ENCODE measurements around the gene MAPK14.
A peak's percentile ranks its signal among the peaks of the same experiment; 100 is the strongest.
"Not testable (repeated sequence)": the region's sequence is repeated elsewhere in the genome, so short reads cannot be mapped to it uniquely, and the experiment has no call there.

MAPK14 gene

DNA sequence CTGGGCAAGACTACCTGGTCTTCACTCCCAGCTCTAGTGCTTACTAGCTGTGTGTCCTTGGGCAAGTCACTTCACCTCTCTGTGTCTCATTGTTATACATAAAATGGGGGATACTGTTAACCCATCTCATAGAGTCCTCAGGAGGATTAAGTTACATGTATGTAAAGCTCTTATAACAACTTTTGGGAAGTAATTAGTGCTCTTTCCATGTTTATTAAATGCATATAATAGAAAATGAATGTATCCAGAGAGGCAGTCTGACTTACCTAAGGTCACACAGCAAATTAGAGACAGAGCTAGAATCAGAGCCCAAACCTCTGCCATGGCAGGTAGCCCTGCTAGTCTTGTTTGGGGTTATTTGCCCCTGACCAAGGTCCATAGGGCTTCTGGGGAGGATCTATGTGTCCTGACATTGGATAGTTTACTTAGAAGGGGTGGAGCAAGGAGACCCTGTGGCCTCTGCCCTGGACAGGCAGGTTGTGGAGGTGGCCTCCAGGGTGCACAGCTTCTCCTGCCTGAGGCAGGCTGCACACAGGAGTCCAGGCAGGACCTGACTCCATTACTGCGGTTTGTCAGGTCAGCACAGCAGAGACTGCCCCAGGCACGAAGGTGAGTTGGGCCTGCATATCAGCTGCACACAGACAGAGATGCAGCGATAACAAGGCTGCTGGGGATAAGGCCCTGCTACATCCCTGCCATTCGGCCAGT, 94.3 kb downstream of the MAPK14 start:
- no peak overlapping the region for H3K9ac ChIP-seq (ENCODE audit: low read length)
- H2AFZ ChIP-seq (ENCODE audit: low read length), result no peak overlapping the region
- H3K36me3 ChIP-seq (ENCODE audit: insufficient read depth, low read length), result no peaks in the 10 kb centered on the region
- peaks cover 33% of the 10 kb centered on the region for H3K4me1 ChIP-seq (ENCODE audit: insufficient read depth, low read length, severe bottlenecking)
- H4K20me1 ChIP-seq (ENCODE audit: insufficient read depth, low read length), result no peaks in the 10 kb centered on the region
- H3K27me3 ChIP-seq (ENCODE audit: insufficient read depth, low read length), result no peaks in the 10 kb centered on the region
- TF ChIP-seq EZH2 (IDR thresholded peaks at IDR 0.05; ENCODE audit: borderline replicate concordance, low read length) (no peak), CTCF (IDR thresholded peaks at IDR 0.05; ENCODE audit: low read length) (no peak)
- no peak overlapping the region for H3K27ac ChIP-seq (ENCODE audit: low read depth, low read length, poor library complexity, severe bottlenecking)
- H3F3A ChIP-seq (ENCODE audit: insufficient read depth, low read length), result no peaks in the 10 kb centered on the region
- no peak overlapping the region for H3K4me2 ChIP-seq (ENCODE audit: low read length)
- no peaks in the 10 kb centered on the region for H3K79me2 ChIP-seq (ENCODE audit: insufficient read depth, low read length)
- H3K4me3 ChIP-seq (ENCODE audit: low read depth, low read length, poor library complexity, severe bottlenecking), result no peak overlapping the region
- no peaks in the 10 kb centered on the region for H3K9me2 ChIP-seq (ENCODE audit: low read depth, low read length)
- no peaks in the 10 kb centered on the region for H3K9me3 ChIP-seq (ENCODE audit: low read length)

GRCh38 chr6:36122495-36123269, 95.1 kb downstream of the MAPK14 start:
- Histone ChIP-seq H3K79me2 (ENCODE audit: insufficient read depth, low read length) (no peaks in the 10 kb centered on the region), H3F3A (ENCODE audit: insufficient read depth, low read length) (no peaks in the 10 kb centered on the region), H3K27me3 (ENCODE audit: insufficient read depth, low read length) (no peaks in the 10 kb centered on the region), H4K20me1 (ENCODE audit: insufficient read depth, low read length) (no peaks in the 10 kb centered on the region), H3K9ac (ENCODE audit: low read length) (no peak overlapping the region), H3K9me3 (ENCODE audit: low read length) (no peaks in the 10 kb centered on the region), H3K36me3 (ENCODE audit: insufficient read depth, low read length) (no peaks in the 10 kb centered on the region), H3K4me3 (ENCODE audit: low read depth, low read length, poor library complexity, severe bottlenecking) (no peak overlapping the region), H3K27ac (ENCODE audit: low read depth, low read length, poor library complexity, severe bottlenecking) (no peak overlapping the region), H2AFZ (ENCODE audit: low read length) (no peak overlapping the region), H3K4me2 (ENCODE audit: low read length) (no peak overlapping the region), H3K4me1 (ENCODE audit: insufficient read depth, low read length, severe bottlenecking) (peaks cover 33% of the 10 kb centered on the region), H3K9me2 (ENCODE audit: low read depth, low read length) (no peaks in the 10 kb centered on the region)
- TF ChIP-seq CTCF (IDR thresholded peaks at IDR 0.05; ENCODE audit: low read length) (no peak), EZH2 (IDR thresholded peaks at IDR 0.05; ENCODE audit: borderline replicate concordance, low read length) (no peak)

DNA sequence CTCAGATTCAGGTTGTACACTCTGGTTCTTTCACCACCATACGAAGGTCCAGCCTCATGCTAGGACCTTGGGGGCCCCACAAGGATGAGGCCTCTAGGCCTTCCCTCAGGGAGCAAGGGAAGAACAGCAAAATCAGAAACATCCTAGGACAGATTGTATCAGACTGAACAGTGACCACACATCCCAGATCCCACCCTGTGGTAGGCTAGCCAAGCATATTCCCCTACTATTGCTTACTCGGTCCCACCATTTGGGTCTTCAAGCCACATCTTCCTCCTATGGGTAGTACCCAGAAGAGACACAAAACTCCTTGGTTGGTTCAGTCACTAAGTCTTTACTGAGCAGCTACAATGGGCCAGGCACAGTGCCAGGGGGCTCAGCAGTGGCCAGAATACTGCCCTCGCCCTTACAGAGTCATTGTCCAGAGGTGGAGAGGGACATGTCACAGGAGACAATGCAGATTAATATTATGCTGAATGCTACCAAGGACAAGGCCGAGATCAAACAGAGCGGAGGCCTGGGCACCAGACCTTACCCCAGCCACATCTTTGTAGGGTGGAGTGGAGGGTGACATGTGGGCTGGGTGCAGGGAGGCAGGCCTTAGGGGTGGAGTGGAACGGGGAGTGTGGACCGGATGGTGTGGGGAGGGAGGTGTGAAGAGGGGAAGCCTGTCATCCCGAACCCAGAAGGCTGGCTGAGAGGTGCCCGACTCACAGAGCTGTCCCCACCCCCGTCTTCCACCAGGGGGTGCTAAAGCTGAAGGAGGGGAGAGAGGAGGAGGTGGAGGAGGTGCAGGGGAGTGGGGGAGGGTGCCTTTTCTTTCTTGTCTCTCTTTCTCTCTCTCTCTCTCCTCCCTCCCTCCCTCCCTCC, 95.9 kb downstream of the MAPK14 start:
- Histone ChIP-seq H3F3A (ENCODE audit: insufficient read depth, low read length) (no peaks in the 10 kb centered on the region), H3K36me3 (ENCODE audit: insufficient read depth, low read length) (no peaks in the 10 kb centered on the region), H3K79me2 (ENCODE audit: insufficient read depth, low read length) (no peaks in the 10 kb centered on the region), H2AFZ (ENCODE audit: low read length) (no peak overlapping the region), H3K27ac (ENCODE audit: low read depth, low read length, poor library complexity, severe bottlenecking) (peak overlapping the region; percentile 42), H3K4me2 (ENCODE audit: low read length) (peak overlapping the region; percentile 12; the same call in 1 of the 2 replicates), H3K9ac (ENCODE audit: low read length) (no peak overlapping the region; the same call in 1 of the 2 replicates), H3K9me2 (ENCODE audit: low read depth, low read length) (no peaks in the 10 kb centered on the region), H3K9me3 (ENCODE audit: low read length) (no peaks in the 10 kb centered on the region), H3K4me3 (ENCODE audit: low read depth, low read length, poor library complexity, severe bottlenecking) (no peak overlapping the region), H4K20me1 (ENCODE audit: insufficient read depth, low read length) (no peaks in the 10 kb centered on the region), H3K4me1 (ENCODE audit: insufficient read depth, low read length, severe bottlenecking) (peaks cover 29% of the 10 kb centered on the region), H3K27me3 (ENCODE audit: insufficient read depth, low read length) (no peaks in the 10 kb centered on the region)
- TF ChIP-seq EZH2 (IDR thresholded peaks at IDR 0.05; ENCODE audit: borderline replicate concordance, low read length) (no peak), CTCF (IDR thresholded peaks at IDR 0.05; ENCODE audit: low read length) (peak; percentile 62)

DNA sequence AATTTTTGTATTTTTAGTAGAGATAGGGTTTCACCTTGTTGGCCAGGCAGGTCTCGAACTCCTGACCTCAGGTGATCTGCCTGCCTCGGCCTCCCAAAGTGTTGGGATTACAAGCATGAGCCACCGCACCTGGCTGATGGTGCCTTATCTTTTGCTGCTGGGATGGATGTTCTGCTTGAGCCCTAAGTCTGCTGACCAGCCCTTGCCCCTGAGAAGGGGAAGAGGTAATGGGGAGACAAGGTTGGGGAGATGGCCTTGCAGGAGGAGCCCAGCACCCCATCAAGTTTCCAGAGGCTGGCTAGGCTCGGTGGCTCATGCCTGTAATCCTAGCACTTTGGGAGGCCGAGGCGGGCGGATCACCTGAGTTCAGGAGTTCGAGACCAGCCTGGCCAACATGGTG, 96.7 kb downstream of the MAPK14 start:
- H3K27me3 ChIP-seq (ENCODE audit: insufficient read depth, low read length); H2AFZ ChIP-seq (ENCODE audit: low read length); H3K9me3 ChIP-seq (ENCODE audit: low read length); H3K36me3 ChIP-seq (ENCODE audit: insufficient read depth, low read length); H3K79me2 ChIP-seq (ENCODE audit: insufficient read depth, low read length); H3K4me2 ChIP-seq (ENCODE audit: low read length); H4K20me1 ChIP-seq (ENCODE audit: insufficient read depth, low read length); H3K9ac ChIP-seq (ENCODE audit: low read length); H3K4me3 ChIP-seq (ENCODE audit: low read depth, low read length, poor library complexity, severe bottlenecking); H3K9me2 ChIP-seq (ENCODE audit: low read depth, low read length); H3F3A ChIP-seq (ENCODE audit: insufficient read depth, low read length); H3K27ac ChIP-seq (ENCODE audit: low read depth, low read length, poor library complexity, severe bottlenecking): not testable (repeated sequence)
- peaks cover 26% of the 10 kb centered on the region for H3K4me1 ChIP-seq (ENCODE audit: insufficient read depth, low read length, severe bottlenecking)
